GM19395 (cell line): Measurements from ENCODE around the gene ERVW-1.
"Not testable (repeated sequence)": the region's sequence is repeated elsewhere in the genome, so short reads cannot be mapped to it uniquely, and the experiment has no call there.

ENCODE experiments used
- ATAC-seq: cut with Tn5 transposase; IDR thresholded peaks from one replicate; pipeline ENCODE4 v1.9.1; 2021; ENCODE audit warnings: mild to moderate bottlenecking, moderate library complexity; ENCODE audit not compliant: unreplicated experiment

The ERVW-1 gene, protein sequence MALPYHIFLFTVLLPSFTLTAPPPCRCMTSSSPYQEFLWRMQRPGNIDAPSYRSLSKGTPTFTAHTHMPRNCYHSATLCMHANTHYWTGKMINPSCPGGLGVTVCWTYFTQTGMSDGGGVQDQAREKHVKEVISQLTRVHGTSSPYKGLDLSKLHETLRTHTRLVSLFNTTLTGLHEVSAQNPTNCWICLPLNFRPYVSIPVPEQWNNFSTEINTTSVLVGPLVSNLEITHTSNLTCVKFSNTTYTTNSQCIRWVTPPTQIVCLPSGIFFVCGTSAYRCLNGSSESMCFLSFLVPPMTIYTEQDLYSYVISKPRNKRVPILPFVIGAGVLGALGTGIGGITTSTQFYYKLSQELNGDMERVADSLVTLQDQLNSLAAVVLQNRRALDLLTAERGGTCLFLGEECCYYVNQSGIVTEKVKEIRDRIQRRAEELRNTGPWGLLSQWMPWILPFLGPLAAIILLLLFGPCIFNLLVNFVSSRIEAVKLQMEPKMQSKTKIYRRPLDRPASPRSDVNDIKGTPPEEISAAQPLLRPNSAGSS

GRCh38 chr7:92477681-92478080 lies at the start of gene ERVW-1:
ERVW-1 (minus strand) TSS chr7:92477946; CDS start chr7:92470381, 7,565 bp downstream.
- ATAC-seq = not testable (repeated sequence)

DNA sequence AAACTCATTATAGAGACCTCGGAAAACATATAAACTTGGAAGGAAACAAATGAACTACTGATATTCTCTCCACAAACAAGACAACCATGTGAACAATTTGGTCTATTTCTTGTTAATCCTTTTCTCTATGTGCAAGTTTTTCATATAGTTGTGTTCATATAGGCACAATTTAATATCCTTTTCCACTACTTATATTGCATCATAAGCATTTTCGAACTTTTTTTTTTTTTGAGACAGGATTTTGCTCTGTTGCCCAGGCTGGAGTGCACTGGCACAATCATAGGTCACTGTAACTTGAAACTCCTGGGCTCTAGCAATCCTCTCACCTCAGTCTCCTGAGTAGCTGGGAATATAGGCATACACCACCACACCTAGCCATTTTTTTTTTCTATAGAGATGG lies 45.4 kb upstream of the ERVW-1 start:
- no peak for ATAC-seq

GRCh38 chr7:92520024-92520423 lies 42.3 kb upstream of the ERVW-1 start:
- ATAC-seq = no peak

- no peak for ATAC-seq
Measured at GRCh38 chr7:92517631-92518030, 39.9 kb upstream of the ERVW-1 start.

GRCh38 chr7:92513167-92513902 lies 35.6 kb upstream of the ERVW-1 start:
- no peak for ATAC-seq

DNA sequence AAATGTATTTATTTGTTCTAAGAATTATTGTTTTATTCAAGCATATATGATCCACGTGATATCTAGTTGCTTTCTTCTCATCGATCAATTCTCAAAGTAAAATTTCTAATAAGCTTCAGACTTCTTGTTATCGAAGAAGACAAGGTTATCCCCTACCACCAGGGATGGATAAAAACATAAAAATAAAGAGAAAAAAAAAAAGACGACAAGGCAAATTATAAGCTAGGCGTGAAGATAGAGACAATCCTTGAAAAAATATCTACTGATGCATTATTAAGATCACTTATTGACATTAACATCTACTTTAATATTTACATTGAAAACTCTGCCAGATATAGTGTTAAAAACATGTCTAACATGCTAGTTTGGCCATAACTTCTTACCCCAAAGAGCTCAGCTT lies 31.2 kb upstream of the ERVW-1 start:
- ATAC-seq = no peak

DNA sequence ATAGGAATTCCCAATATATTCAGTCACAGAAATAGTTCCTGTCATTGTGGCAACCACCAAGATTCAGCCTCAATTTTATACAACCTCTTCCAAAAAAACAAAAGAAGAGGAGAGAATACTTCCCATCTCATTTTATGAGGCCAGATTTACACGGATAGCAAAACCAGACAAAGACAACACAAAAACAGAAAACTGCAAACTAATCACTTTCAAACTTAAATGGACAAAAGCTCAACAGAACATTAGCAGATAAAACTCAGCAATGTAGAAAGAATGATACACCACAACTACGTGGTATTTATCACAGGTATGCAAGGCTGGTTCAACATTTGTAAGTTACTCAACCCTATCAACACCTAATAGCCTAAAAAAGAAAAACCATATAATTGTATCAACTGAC lies 28.6 kb upstream of the ERVW-1 start:
- ATAC-seq = no peak

DNA sequence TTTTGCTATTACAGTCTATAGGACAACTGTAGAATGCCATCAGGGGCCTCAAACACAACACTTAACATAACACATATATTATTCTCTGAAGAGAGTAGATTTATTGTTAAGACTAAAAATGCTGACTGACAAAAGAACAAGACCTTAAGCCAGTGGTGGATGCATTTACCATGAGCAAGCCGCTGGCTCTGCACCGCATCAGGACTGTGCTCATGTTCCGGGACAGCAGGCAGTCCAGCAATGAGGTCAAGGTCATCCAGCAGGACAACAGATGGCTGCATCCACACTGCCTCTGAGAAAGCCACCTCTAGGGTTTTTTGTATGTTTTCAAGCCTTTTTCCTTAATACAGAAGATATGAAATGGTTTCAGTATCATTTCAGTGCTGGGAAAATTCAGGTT lies 26.8 kb upstream of the ERVW-1 start:
- no peak for ATAC-seq

DNA sequence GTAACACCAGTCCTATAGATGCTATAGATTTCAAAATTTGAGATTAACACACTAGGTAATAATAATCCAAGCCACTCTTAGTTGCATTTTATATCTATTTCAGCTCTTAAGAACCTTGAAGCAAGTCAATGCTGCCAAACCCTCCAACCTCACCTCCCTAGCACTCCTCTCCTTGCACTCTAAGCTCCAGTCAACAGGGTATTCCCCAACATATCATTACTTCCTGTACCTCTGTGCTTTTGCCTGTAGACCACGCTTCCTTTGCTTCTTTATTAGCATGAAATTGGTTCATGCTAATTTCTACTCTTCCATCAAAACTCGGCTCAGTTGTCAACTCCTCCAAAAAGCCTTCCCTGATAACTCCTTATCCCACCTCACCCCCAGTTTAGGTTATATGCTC lies 26.0 kb upstream of the ERVW-1 start:
- no peak for ATAC-seq

DNA sequence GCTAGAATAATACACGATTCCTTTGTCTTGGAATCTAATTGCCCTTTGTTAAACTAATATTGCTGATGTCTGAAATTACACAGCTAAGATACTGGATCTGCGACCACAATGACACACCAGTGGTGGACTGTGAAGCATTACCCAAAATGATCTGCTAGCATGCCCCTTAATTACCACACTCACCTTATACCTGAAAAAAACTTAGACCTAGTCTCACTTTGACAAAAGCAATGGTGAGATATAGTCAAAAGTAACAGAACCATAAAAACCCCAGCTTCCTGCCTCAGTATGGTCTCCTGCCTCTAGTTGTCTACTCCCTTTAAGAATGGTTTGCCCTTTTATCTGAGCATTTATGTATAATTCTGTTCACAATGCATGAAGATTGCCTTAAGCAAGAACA lies 20.8 kb upstream of the ERVW-1 start:
- ATAC-seq = no peak

DNA sequence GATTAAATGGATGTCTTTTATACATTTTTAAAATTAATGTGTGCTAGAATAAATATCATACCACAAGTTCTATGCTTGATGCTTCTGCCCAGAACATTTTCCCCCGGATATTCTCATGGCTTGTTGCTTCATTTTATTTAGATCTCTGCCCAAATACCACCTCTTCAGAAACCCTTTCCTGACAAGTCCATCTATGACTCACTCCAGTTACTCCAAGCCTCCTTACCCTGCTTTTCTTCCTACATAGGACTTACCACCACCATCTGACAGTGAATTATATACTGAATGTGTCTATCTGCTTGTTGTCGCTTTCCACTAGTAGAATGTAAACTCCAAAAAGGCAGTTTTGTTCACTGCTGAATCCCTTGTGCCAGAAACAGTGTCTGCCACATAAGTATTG lies 19.1 kb upstream of the ERVW-1 start:
- no peak for ATAC-seq

DNA sequence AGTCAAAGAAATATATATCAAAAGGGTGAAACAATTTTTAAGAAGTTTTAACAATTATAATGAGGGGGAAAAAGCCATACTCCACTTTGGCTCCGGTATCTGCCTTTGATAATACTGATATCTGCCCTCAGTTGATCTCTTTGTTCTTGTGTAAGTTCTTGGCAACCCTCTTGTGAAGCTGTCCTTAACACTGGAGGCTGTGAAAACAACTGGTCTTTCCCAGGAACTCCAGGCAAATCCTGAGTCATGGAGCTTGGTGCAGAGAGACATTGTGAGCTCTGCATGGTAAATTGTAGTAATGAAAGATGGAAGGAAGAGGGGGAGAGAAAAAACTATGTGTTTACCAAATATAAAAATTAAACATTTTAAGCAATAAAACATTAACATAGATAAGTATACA lies 11.9 kb upstream of the ERVW-1 start:
- ATAC-seq = no peak

GRCh38 chr7:92487804-92488203 lies 10.1 kb upstream of the ERVW-1 start:
- no peak for ATAC-seq

DNA sequence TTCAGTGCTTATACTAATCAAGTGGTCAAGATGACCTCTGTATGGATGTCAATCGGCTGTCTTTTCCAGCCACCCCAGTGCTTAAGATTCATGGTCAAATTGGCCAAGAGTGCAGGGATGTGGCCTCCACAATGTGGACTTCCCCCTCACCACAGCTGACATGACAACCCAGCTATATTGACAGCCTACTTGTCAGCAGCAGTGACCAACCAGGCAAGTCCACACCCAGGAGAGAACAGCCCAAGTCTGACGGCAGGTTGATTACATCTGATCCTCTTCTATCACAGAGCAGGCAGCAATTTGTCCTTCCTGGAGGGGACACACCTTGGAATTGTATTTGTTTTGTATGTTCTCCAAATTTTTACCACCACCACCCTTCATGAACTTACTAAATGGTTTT lies 8.2 kb upstream of the ERVW-1 start:
- ATAC-seq = no peak

DNA sequence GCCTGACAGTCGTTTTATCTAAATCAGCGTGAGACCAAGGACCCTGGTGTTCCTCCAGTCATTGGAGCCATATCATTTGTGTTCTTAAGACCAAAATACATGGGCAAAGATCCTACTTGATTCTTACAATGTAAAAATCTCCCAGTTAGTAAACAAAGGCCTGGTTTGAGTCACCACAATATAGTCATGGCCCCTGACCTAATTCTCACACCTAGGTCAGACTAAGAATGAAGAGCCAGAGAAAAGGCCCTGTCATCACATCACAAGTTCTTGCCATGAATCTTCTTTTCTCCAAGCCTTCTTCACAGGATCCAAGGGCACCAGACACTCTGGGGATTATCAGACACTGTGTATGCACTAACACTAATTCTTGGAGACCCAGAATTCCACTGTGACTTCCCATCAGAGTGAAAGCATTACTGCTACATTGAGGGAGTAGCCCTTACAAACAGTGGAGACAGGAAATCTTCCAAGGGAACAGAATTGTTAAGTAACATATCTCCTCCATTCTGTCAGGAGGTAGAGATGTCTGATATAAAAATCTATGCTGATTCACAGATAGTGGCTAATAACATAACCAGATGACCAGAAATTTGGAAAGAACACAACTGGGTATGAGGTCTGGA lies 7.6 kb upstream of the ERVW-1 start:
- no peak for ATAC-seq

GRCh38 chr7:92484226-92484625 lies 6.5 kb upstream of the ERVW-1 start:
- ATAC-seq = not testable (repeated sequence)

GRCh38 chr7:92483624-92484023 lies 5.9 kb upstream of the ERVW-1 start:
- ATAC-seq = not testable (repeated sequence)

DNA sequence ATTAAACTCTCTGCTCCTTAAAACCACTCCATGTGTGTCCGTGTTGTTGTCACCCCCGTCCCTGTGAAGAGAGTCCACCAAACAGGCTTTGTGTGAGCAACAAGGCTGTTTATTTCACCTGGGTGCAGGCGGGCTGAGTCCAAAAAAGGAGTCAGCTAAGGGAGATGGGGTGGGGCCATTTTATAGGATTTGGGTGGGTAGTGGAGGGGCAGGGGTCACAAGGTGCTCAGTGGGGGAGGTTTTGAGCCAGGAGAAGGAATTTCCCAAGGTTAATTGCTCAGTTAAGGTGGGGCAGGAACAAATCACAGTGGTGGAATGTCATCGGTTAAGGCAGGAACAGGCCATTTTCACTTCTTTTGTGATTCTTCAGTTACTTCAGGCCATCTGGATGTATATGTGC lies 1.4 kb upstream of the ERVW-1 start:
- ATAC-seq = not testable (repeated sequence)

GRCh38 chr7:92478711-92479110 lies 965 bp upstream of the ERVW-1 start:
- ATAC-seq = no peak

- ATAC-seq = no peak
Measured at GRCh38 chr7:92478095-92478494, 349 bp upstream of the ERVW-1 start.

- not testable (repeated sequence) for ATAC-seq
Measured at GRCh38 chr7:92475851-92476590, 1.7 kb downstream of the ERVW-1 start.
